Calu3 (cell line): ENCODE measurements around the gene OPHN1. TPM values are rescaled to one million over a fixed set of nuclear protein-coding genes. Genes with fewer than 3 reads are reported as not detected.

Experiments
- BruUV-seq: library from RNA; stranded (reverse); fragments of 400-500 nt; replicated peaks from 2 replicates; lab custom pipeline; 2021; lab: Mats Ljungman, UMichigan
- CTCF ChIA-PET: fragments of 300-600 bp; sonication (Branson Sonifier 250); formaldehyde crosslinking; loops from one replicate; lab custom pipeline; 2022; ENCODE audit warnings: antibody characterized with exemption; lab: Charles Lee
- DNase-seq: peaks from one replicate; pipeline ENCODE4 v3.0.0; 2022
- H3K27ac Mint-ChIP-seq: one replicate; pipeline ENCODE4 v1.8.0; 2022; ENCODE audit warnings: mixed read lengths; ENCODE audit not compliant: unreplicated experiment
- H3K27me3 Mint-ChIP-seq: one replicate; pipeline ENCODE4 v1.8.0; 2022; ENCODE audit warnings: mixed read lengths; ENCODE audit not compliant: unreplicated experiment
- H3K36me3 Mint-ChIP-seq: one replicate; pipeline ENCODE4 v1.8.0; 2022; ENCODE audit warnings: mild to moderate bottlenecking, moderate library complexity, mixed read lengths; ENCODE audit not compliant: insufficient read depth, unreplicated experiment
- H3K4me1 Mint-ChIP-seq: one replicate; pipeline ENCODE4 v1.8.0; 2022; ENCODE audit warnings: mild to moderate bottlenecking, low read depth, mixed read lengths; ENCODE audit not compliant: unreplicated experiment
- H3K4me3 Mint-ChIP-seq: one replicate; pipeline ENCODE4 v1.8.0; 2022; ENCODE audit warnings: mild to moderate bottlenecking, low read depth, moderate library complexity, mixed read lengths; ENCODE audit not compliant: unreplicated experiment
- H3K9me3 Mint-ChIP-seq: one replicate; pipeline ENCODE4 v1.8.0; 2022; ENCODE audit warnings: low read depth, mixed read lengths; ENCODE audit not compliant: unreplicated experiment
- intact Hi-C: fragments of 100-400 bp; cut with micrococcal nuclease; formaldehyde crosslinking; loops from one replicate; pipeline ENCODE4 v1.10.0; 2022; ENCODE audit not compliant: unreplicated experiment
- total RNA-seq: library from RNA; stranded (reverse); gene quantifications from 2 replicates; pipeline ENCODE4 v1.2.3, GENCODE V29; 2022
- TF ChIP-seq, protein P1 (sequence below): fragments of 200-600 bp; IDR thresholded peaks from one replicate; pipeline ENCODE4 v1.8.0; 2022; ENCODE audit warnings: antibody characterized with exemption; ENCODE audit not compliant: unreplicated experiment

OPHN1 gene
- total RNA-seq, 1 experiment from 2014 or later, result 13.1 TPM

- Mint-ChIP-seq H3K4me3 (no peak overlapping the region), H3K4me1 (no peaks in the 10 kb centered on the region), H3K36me3 (no peaks in the 10 kb centered on the region), H3K9me3 (no peaks in the 10 kb centered on the region), H3K27ac (no peak overlapping the region), H3K27me3 (no peaks in the 10 kb centered on the region)
- TF ChIP-seq, protein P1, sequence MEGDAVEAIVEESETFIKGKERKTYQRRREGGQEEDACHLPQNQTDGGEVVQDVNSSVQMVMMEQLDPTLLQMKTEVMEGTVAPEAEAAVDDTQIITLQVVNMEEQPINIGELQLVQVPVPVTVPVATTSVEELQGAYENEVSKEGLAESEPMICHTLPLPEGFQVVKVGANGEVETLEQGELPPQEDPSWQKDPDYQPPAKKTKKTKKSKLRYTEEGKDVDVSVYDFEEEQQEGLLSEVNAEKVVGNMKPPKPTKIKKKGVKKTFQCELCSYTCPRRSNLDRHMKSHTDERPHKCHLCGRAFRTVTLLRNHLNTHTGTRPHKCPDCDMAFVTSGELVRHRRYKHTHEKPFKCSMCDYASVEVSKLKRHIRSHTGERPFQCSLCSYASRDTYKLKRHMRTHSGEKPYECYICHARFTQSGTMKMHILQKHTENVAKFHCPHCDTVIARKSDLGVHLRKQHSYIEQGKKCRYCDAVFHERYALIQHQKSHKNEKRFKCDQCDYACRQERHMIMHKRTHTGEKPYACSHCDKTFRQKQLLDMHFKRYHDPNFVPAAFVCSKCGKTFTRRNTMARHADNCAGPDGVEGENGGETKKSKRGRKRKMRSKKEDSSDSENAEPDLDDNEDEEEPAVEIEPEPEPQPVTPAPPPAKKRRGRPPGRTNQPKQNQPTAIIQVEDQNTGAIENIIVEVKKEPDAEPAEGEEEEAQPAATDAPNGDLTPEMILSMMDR, result no peak
- intact Hi-C loops, result no loop called here
- CTCF ChIA-PET, result no interaction called here
- BruUV-seq, result no TSS peak
- DNase-seq, result no peak
Observed at GRCh38 chrX:68299898-68300297, 133.4 kb downstream of the OPHN1 start.

- Mint-ChIP-seq H3K9me3 (no peaks in the 10 kb centered on the region), H3K27me3 (no peaks in the 10 kb centered on the region)
Observed at GRCh38 chrX:68292471-68292870, 140.8 kb downstream of the OPHN1 start.

GRCh38 chrX:68288127-68288526 lies 145.2 kb downstream of the OPHN1 start:
- Mint-ChIP-seq H3K9me3 (no peaks in the 10 kb centered on the region), H3K4me3 (no peak overlapping the region), H3K4me1 (no peaks in the 10 kb centered on the region), H3K27ac (no peak overlapping the region), H3K27me3 (no peaks in the 10 kb centered on the region), H3K36me3 (no peaks in the 10 kb centered on the region)
- DNase-seq, result no peak
- intact Hi-C loops, result no loop called here
- CTCF ChIA-PET, result no interaction called here
- BruUV-seq, result no TSS peak
- TF ChIP-seq, protein P1, result no peak

More at GRCh38 chrX:68292471-68292870, 140.8 kb downstream of the OPHN1 start:
- intact Hi-C loops, result no loop called here
- no peak for DNase-seq
- no peaks in the 10 kb centered on the region for H3K36me3 Mint-ChIP-seq
- CTCF ChIA-PET, result no interaction called here
- TF ChIP-seq, protein P1, result no peak
- no peak overlapping the region for H3K4me3 Mint-ChIP-seq
- H3K27ac Mint-ChIP-seq, result no peak overlapping the region
- H3K4me1 Mint-ChIP-seq, result no peaks in the 10 kb centered on the region
- BruUV-seq, result no TSS peak

GRCh38 chrX:68287419-68287818 lies 145.9 kb downstream of the OPHN1 start:
- Mint-ChIP-seq H3K4me3 (no peak overlapping the region), H3K36me3 (no peaks in the 10 kb centered on the region), H3K4me1 (no peaks in the 10 kb centered on the region), H3K27me3 (no peaks in the 10 kb centered on the region), H3K9me3 (no peaks in the 10 kb centered on the region), H3K27ac (no peak overlapping the region)
- CTCF ChIA-PET, result interaction anchor here (0.7 kb wide), 1 partner anchor 77 kb away, joined by 5 read pairs; no protein-coding TSS in a partner anchor
- TF ChIP-seq, protein P1, result no peak
- intact Hi-C loops, result no loop called here
- no peak for DNase-seq
- no TSS peak for BruUV-seq
